ENCODE results near the gene CD99L2.

Gene CD99L2

DNA sequence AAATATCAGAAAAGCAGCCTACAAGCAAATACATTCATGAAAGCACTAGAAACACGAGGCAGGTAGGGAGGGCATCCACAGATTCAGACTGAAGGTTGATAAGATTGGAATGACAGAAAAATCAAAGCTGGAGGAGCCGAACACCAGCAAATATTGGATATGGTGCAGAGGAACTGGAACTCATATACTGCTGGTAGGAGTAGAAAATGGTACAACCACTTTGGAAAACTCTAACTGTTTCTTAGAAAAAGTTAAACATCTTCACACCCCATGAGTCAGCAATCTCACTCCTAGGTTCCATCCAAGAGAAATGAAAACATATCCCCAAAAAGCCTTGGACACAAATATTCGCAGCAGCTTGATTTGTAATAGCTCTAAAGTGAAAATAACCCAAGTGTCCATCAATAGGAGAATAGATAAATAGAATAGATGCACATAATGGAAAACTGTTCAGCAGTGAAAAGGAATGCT is 27.1 kb downstream of the CD99L2 start:
- no peak for DNase-seq
- H3K27ac ChIP-seq (ENCODE audit: low read depth, low read length), result no peak overlapping the region
- H3K9ac ChIP-seq (ENCODE audit: low read length), result no peak overlapping the region
- no peak overlapping the region for H4K5ac ChIP-seq (ENCODE audit: low read length)
- no peaks in the 10 kb centered on the region for H3K79me1 ChIP-seq (ENCODE audit: low read length)
- no peaks in the 10 kb centered on the region for H3K79me2 ChIP-seq (ENCODE audit: control insufficient read depth, insufficient read depth, low read length)
- H3K27me3 ChIP-seq (ENCODE audit: insufficient read depth, low read length, poor library complexity), result no peaks in the 10 kb centered on the region
- H2BK5ac ChIP-seq (ENCODE audit: low read length), result no peak overlapping the region
- H3K23ac ChIP-seq (ENCODE audit: low read length), result no peak overlapping the region
- H2AK5ac ChIP-seq (ENCODE audit: low read length), result no peak overlapping the region
- no peaks in the 10 kb centered on the region for H3K36me3 ChIP-seq (ENCODE audit: control insufficient read depth, insufficient read depth, low read length)
- H3K4me2 ChIP-seq (ENCODE audit: low read length), result no peak overlapping the region
- no CpG with 5 or more reads among the region's 3 CpGs for WGBS (ENCODE audit: extremely low coverage, insufficient coverage, low lambda C conversion rate)
- H4K8ac ChIP-seq (ENCODE audit: low read depth, low read length), result no peak overlapping the region
- H3K4me3 ChIP-seq (ENCODE audit: low read length), result no peak overlapping the region
- H3K18ac ChIP-seq (ENCODE audit: low read length), result no peak overlapping the region
- H3K4me1 ChIP-seq (ENCODE audit: control insufficient read depth, low read depth, low read length), result peaks cover 2% of the 10 kb centered on the region
- H2BK15ac ChIP-seq (replicated peaks; ENCODE audit: low read depth), result no peak overlapping the region
- H3K4ac ChIP-seq (ENCODE audit: low read depth, low read length), result no peak overlapping the region
- no peak overlapping the region for H3K56ac ChIP-seq (ENCODE audit: low read length)
- no peak overlapping the region for H2BK120ac ChIP-seq (ENCODE audit: low read depth, low read length)

DNA sequence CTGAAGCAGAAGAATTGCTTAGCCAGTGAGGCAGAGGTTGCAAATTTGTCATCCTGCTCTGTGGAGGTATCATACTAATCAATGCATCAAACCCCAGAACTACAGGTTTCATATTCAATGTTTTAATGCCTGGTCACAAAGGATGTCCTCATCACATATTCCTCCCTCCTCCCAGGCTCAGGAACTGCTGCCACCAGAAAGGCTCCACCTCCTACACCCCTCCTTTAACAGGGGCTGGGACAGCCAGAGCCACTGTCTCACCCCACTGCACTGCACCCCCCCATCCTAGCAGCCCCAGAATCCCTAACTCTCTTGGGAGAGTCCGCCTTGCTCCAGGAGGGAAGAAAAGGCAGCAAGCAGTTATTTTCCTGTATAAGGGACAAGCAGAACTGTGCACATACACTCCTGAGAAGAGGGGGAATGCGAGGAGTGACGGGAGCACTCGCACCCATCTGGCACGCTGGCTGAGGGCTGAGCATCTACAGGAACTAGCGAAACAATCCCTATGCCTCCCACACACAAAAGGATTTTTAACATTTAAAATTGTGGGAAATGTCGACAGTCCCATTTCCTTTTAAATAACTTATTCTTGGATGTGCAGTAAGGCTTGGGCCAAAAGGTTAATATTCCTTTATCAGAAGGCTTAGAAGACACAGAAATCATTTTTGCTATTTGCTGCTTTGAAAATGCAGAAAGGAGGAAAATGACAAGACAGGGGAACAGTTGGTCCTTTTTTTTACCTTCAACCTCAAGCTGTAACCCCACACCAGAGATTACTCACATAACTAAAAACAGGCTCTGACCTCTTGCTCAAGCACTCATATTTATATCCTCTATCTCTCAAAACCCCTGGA is 27.8 kb downstream of the CD99L2 start:
- Histone ChIP-seq H3K4me2 (ENCODE audit: low read length) (no peak overlapping the region), H3K18ac (ENCODE audit: low read length) (no peak overlapping the region), H3K27ac (ENCODE audit: low read depth, low read length) (no peak overlapping the region), H2BK15ac (replicated peaks; ENCODE audit: low read depth) (no peak overlapping the region), H3K9ac (ENCODE audit: low read length) (no peak overlapping the region), H4K8ac (ENCODE audit: low read depth, low read length) (no peak overlapping the region), H3K4me1 (ENCODE audit: control insufficient read depth, low read depth, low read length) (peaks cover 2% of the 10 kb centered on the region), H4K5ac (ENCODE audit: low read length) (no peak overlapping the region), H2BK120ac (ENCODE audit: low read depth, low read length) (no peak overlapping the region), H3K79me2 (ENCODE audit: control insufficient read depth, insufficient read depth, low read length) (no peaks in the 10 kb centered on the region), H3K27me3 (ENCODE audit: insufficient read depth, low read length, poor library complexity) (no peaks in the 10 kb centered on the region), H2BK5ac (ENCODE audit: low read length) (no peak overlapping the region), H3K4ac (ENCODE audit: low read depth, low read length) (peak overlapping the region; percentile 36), H3K36me3 (ENCODE audit: control insufficient read depth, insufficient read depth, low read length) (no peaks in the 10 kb centered on the region), H3K79me1 (ENCODE audit: low read length) (no peaks in the 10 kb centered on the region), H2AK5ac (ENCODE audit: low read length) (no peak overlapping the region), H3K23ac (ENCODE audit: low read length) (no peak overlapping the region), H3K4me3 (ENCODE audit: low read length) (no peak overlapping the region), H3K56ac (ENCODE audit: low read length) (peak overlapping the region; percentile 15)
- no peak for DNase-seq
- WGBS (ENCODE audit: extremely low coverage, insufficient coverage, low lambda C conversion rate), result no CpG with 5 or more reads among the region's 7 CpGs

DNA sequence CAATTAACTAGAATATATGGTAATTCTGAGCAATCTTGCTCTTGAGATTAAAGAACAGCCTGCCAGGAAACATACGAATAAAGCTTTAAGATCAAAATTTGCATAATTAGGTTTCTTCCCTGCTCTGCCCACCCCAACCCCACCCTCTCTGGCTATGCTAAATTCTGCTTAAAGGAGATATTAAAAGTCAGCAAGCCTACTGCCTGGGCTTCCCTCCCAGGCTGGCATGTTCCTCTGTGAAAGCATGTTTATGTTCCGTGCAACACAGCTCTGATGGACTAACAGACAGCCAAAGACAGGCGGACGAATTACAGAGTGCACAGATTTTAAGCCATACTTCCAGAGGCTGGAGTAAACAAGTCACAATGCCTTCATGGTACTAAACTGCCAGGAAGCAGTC is 28.4 kb downstream of the CD99L2 start:
- H3K4ac ChIP-seq (ENCODE audit: low read depth, low read length), result peak overlapping the region; percentile 36
- H2BK120ac ChIP-seq (ENCODE audit: low read depth, low read length), result no peak overlapping the region
- no peaks in the 10 kb centered on the region for H3K36me3 ChIP-seq (ENCODE audit: control insufficient read depth, insufficient read depth, low read length)
- no peaks in the 10 kb centered on the region for H3K79me2 ChIP-seq (ENCODE audit: control insufficient read depth, insufficient read depth, low read length)
- no peaks in the 10 kb centered on the region for H3K79me1 ChIP-seq (ENCODE audit: low read length)
- no peak overlapping the region for H3K56ac ChIP-seq (ENCODE audit: low read length)
- no peak overlapping the region for H3K4me3 ChIP-seq (ENCODE audit: low read length)
- H3K18ac ChIP-seq (ENCODE audit: low read length), result no peak overlapping the region
- H4K5ac ChIP-seq (ENCODE audit: low read length), result no peak overlapping the region
- no peak overlapping the region for H2AK5ac ChIP-seq (ENCODE audit: low read length)
- peaks cover 2% of the 10 kb centered on the region for H3K4me1 ChIP-seq (ENCODE audit: control insufficient read depth, low read depth, low read length)
- H2BK15ac ChIP-seq (replicated peaks; ENCODE audit: low read depth), result no peak overlapping the region
- no peak overlapping the region for H4K8ac ChIP-seq (ENCODE audit: low read depth, low read length)
- WGBS (ENCODE audit: extremely low coverage, insufficient coverage, low lambda C conversion rate), result no CpG with 5 or more reads among the region's 4 CpGs
- no peak for DNase-seq
- no peak overlapping the region for H3K23ac ChIP-seq (ENCODE audit: low read length)
- H3K27ac ChIP-seq (ENCODE audit: low read depth, low read length), result no peak overlapping the region
- H2BK5ac ChIP-seq (ENCODE audit: low read length), result no peak overlapping the region
- no peak overlapping the region for H3K4me2 ChIP-seq (ENCODE audit: low read length)
- H3K27me3 ChIP-seq (ENCODE audit: insufficient read depth, low read length, poor library complexity), result no peaks in the 10 kb centered on the region
- H3K9ac ChIP-seq (ENCODE audit: low read length), result no peak overlapping the region

GRCh38 chrX:150869450-150869849 is 29.0 kb downstream of the CD99L2 start:
- H3K9ac ChIP-seq (ENCODE audit: low read length), result no peak overlapping the region
- H2BK5ac ChIP-seq (ENCODE audit: low read length), result no peak overlapping the region
- H3K56ac ChIP-seq (ENCODE audit: low read length), result no peak overlapping the region
- no peaks in the 10 kb centered on the region for H3K79me1 ChIP-seq (ENCODE audit: low read length)
- H4K8ac ChIP-seq (ENCODE audit: low read depth, low read length), result no peak overlapping the region
- H3K27me3 ChIP-seq (ENCODE audit: insufficient read depth, low read length, poor library complexity), result no peaks in the 10 kb centered on the region
- H3K36me3 ChIP-seq (ENCODE audit: control insufficient read depth, insufficient read depth, low read length), result no peaks in the 10 kb centered on the region
- no peak overlapping the region for H3K23ac ChIP-seq (ENCODE audit: low read length)
- H4K5ac ChIP-seq (ENCODE audit: low read length), result no peak overlapping the region
- H3K4me3 ChIP-seq (ENCODE audit: low read length), result no peak overlapping the region
- H3K4me1 ChIP-seq (ENCODE audit: control insufficient read depth, low read depth, low read length), result peaks cover 2% of the 10 kb centered on the region
- H3K18ac ChIP-seq (ENCODE audit: low read length), result no peak overlapping the region
- no peak overlapping the region for H3K4ac ChIP-seq (ENCODE audit: low read depth, low read length)
- H2AK5ac ChIP-seq (ENCODE audit: low read length), result no peak overlapping the region
- H3K4me2 ChIP-seq (ENCODE audit: low read length), result no peak overlapping the region
- H2BK120ac ChIP-seq (ENCODE audit: low read depth, low read length), result no peak overlapping the region
- no peak overlapping the region for H3K27ac ChIP-seq (ENCODE audit: low read depth, low read length)
- H3K79me2 ChIP-seq (ENCODE audit: control insufficient read depth, insufficient read depth, low read length), result no peaks in the 10 kb centered on the region
- DNase-seq, result no peak
- H2BK15ac ChIP-seq (replicated peaks; ENCODE audit: low read depth), result no peak overlapping the region
- WGBS (ENCODE audit: extremely low coverage, insufficient coverage, low lambda C conversion rate), result no CpG with 5 or more reads among the region's 3 CpGs

- H3K4me1 ChIP-seq (ENCODE audit: control insufficient read depth, low read depth, low read length), result peaks cover 2% of the 10 kb centered on the region
- no peaks in the 10 kb centered on the region for H3K79me1 ChIP-seq (ENCODE audit: low read length)
- H3K9ac ChIP-seq (ENCODE audit: low read length), result no peak overlapping the region
- H3K4me2 ChIP-seq (ENCODE audit: low read length), result no peak overlapping the region
- no peak overlapping the region for H3K56ac ChIP-seq (ENCODE audit: low read length)
- WGBS (ENCODE audit: extremely low coverage, insufficient coverage, low lambda C conversion rate), result no CpG with 5 or more reads among the region's 2 CpGs
- H4K8ac ChIP-seq (ENCODE audit: low read depth, low read length), result no peak overlapping the region
- H3K23ac ChIP-seq (ENCODE audit: low read length), result no peak overlapping the region
- no peak overlapping the region for H4K5ac ChIP-seq (ENCODE audit: low read length)
- H2BK120ac ChIP-seq (ENCODE audit: low read depth, low read length), result no peak overlapping the region
- no peak overlapping the region for H3K27ac ChIP-seq (ENCODE audit: low read depth, low read length)
- no peak overlapping the region for H2AK5ac ChIP-seq (ENCODE audit: low read length)
- H2BK5ac ChIP-seq (ENCODE audit: low read length), result no peak overlapping the region
- H3K79me2 ChIP-seq (ENCODE audit: control insufficient read depth, insufficient read depth, low read length), result no peaks in the 10 kb centered on the region
- H3K4me3 ChIP-seq (ENCODE audit: low read length), result no peak overlapping the region
- no peak overlapping the region for H2BK15ac ChIP-seq (replicated peaks; ENCODE audit: low read depth)
- no peak overlapping the region for H3K18ac ChIP-seq (ENCODE audit: low read length)
- no peaks in the 10 kb centered on the region for H3K36me3 ChIP-seq (ENCODE audit: control insufficient read depth, insufficient read depth, low read length)
- no peak overlapping the region for H3K4ac ChIP-seq (ENCODE audit: low read depth, low read length)
- H3K27me3 ChIP-seq (ENCODE audit: insufficient read depth, low read length, poor library complexity), result no peaks in the 10 kb centered on the region
- no peak for DNase-seq
Observed at GRCh38 chrX:150868625-150869024, 29.8 kb downstream of the CD99L2 start.

DNA sequence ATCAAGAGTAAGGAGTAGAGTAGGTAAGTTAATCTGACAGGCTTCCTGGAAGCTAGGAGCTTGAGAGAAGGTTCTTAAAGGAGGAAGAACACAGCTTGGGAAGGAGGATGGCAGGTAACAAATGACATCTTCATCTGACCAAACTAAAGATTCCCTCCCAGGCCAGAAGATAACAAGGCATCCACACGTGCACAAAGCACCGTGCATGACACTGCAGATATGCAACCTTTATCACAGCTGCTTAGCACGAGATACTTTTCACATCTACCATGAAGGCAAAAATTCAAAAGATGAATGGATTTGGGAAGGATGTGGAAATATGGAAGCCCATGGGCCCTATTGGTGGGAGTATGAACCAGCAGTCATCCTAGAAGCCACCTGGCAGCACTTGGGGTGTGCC is 34.3 kb downstream of the CD99L2 start:
- DNase-seq, result no peak

More for the DNA sequence above, 34.3 kb downstream of the CD99L2 start:
- H3K27ac ChIP-seq (ENCODE audit: low read depth, low read length), result no peak overlapping the region
- WGBS (ENCODE audit: extremely low coverage, insufficient coverage, low lambda C conversion rate), result no CpG with 5 or more reads among the region's 3 CpGs
- H3K36me3 ChIP-seq (ENCODE audit: control insufficient read depth, insufficient read depth, low read length), result no peaks in the 10 kb centered on the region
- H3K27me3 ChIP-seq (ENCODE audit: insufficient read depth, low read length, poor library complexity), result no peaks in the 10 kb centered on the region
- H3K79me1 ChIP-seq (ENCODE audit: low read length), result no peaks in the 10 kb centered on the region
- H3K4me3 ChIP-seq (ENCODE audit: low read length), result no peak overlapping the region
- H3K23ac ChIP-seq (ENCODE audit: low read length), result no peak overlapping the region
- no peaks in the 10 kb centered on the region for H3K79me2 ChIP-seq (ENCODE audit: control insufficient read depth, insufficient read depth, low read length)
- H2BK15ac ChIP-seq (replicated peaks; ENCODE audit: low read depth), result no peak overlapping the region
- no peak overlapping the region for H3K18ac ChIP-seq (ENCODE audit: low read length)
- H2BK5ac ChIP-seq (ENCODE audit: low read length), result no peak overlapping the region
- no peak overlapping the region for H3K4ac ChIP-seq (ENCODE audit: low read depth, low read length)
- no peak overlapping the region for H3K56ac ChIP-seq (ENCODE audit: low read length)
- no peaks in the 10 kb centered on the region for H3K4me1 ChIP-seq (ENCODE audit: control insufficient read depth, low read depth, low read length)
- H3K9ac ChIP-seq (ENCODE audit: low read length), result no peak overlapping the region
- no peak overlapping the region for H3K4me2 ChIP-seq (ENCODE audit: low read length)
- no peak overlapping the region for H2AK5ac ChIP-seq (ENCODE audit: low read length)
- no peak overlapping the region for H4K5ac ChIP-seq (ENCODE audit: low read length)
- no peak overlapping the region for H2BK120ac ChIP-seq (ENCODE audit: low read depth, low read length)
- no peak overlapping the region for H4K8ac ChIP-seq (ENCODE audit: low read depth, low read length)
